GM23338 (cell line): ENCODE data around the gene PRM1. TPM values are rescaled to one million over a fixed set of nuclear protein-coding genes. Genes with fewer than 3 reads are reported as not detected.

Experiments used
- ATAC-seq: fragments of 200-7000 bp; cut with Tn5 transposase; 3 replicates; pipeline ENCODE4 v1.9.1; 2020
- DNase-seq: peaks from one replicate; pipeline ENCODE4 v3.0.0-alpha.2; 2015; ENCODE audit warnings: low spot score
- H2AFZ ChIP-seq: fragments of 200-600 bp; sonication (generic); 2 replicates; pipeline ENCODE4 v1.8.0; 2016; ENCODE audit warnings: antibody characterized with exemption, mild to moderate bottlenecking, moderate library complexity
- H3F3A ChIP-seq: fragments of 200-600 bp; sonication (generic); replicated peaks from 2 replicates; pipeline ENCODE4 v1.8.0; 2017; ENCODE audit warnings: antibody characterized with exemption, mixed run types, low read depth
- H3K27ac ChIP-seq: fragments of 200-600 bp; sonication (generic); 2 replicates; pipeline ENCODE4 v1.6.1; 2016; ENCODE audit warnings: low read depth
- H3K27me3 ChIP-seq: fragments of 200-600 bp; sonication (generic); 2 replicates; pipeline ENCODE4 v1.8.0; 2016; ENCODE audit warnings: mild to moderate bottlenecking, mixed run types, moderate library complexity; ENCODE audit not compliant: insufficient read depth
- H3K36me3 ChIP-seq: fragments of 200-600 bp; sonication (generic); 2 replicates; pipeline ENCODE4 v1.8.0; 2016; ENCODE audit warnings: mild to moderate bottlenecking; ENCODE audit not compliant: insufficient read depth
- H3K4me1 ChIP-seq: fragments of 200-600 bp; sonication (generic); 2 replicates; pipeline ENCODE4 v1.8.0; 2016; ENCODE audit warnings: mild to moderate bottlenecking, moderate library complexity; ENCODE audit not compliant: insufficient read depth
- H3K4me2 ChIP-seq: fragments of 200-600 bp; sonication (generic); 2 replicates; pipeline ENCODE4 v1.7.1; 2017; ENCODE audit warnings: mixed run types
- H3K4me3 ChIP-seq: fragments of 200-600 bp; sonication (generic); 2 replicates; pipeline ENCODE4 v1.6.1; 2016; ENCODE audit warnings: mixed run types
- H3K79me2 ChIP-seq: fragments of 200-600 bp; sonication (generic); replicated peaks from 2 replicates; pipeline ENCODE4 v1.8.0; 2017; ENCODE audit warnings: mild to moderate bottlenecking; ENCODE audit not compliant: insufficient read depth
- H3K9me2 ChIP-seq: fragments of 200-600 bp; sonication (generic); 2 replicates; pipeline ENCODE4 v1.8.0; 2017; ENCODE audit not compliant: insufficient read depth
- H4K20me1 ChIP-seq: fragments of 200-600 bp; sonication (generic); replicated peaks from 2 replicates; pipeline ENCODE4 v1.8.0; 2017; ENCODE audit warnings: mild to moderate bottlenecking; ENCODE audit not compliant: insufficient read depth
- H3K27ac Mint-ChIP-seq: 2 replicates; pipeline ENCODE4 v1.8.0; 2020; ENCODE audit warnings: inconsistent platforms, mild to moderate bottlenecking, moderate library complexity, mixed read lengths
- H3K27me3 Mint-ChIP-seq: 3 replicates; pipeline ENCODE4 v1.8.0; 2022; ENCODE audit warnings: low read depth, mild to moderate bottlenecking, moderate library complexity, mixed read lengths, inconsistent platforms; ENCODE audit not compliant: insufficient read depth, poor library complexity
- H3K36me3 Mint-ChIP-seq: 3 replicates; pipeline ENCODE4 v1.8.0; 2021; ENCODE audit warnings: low read depth, mild to moderate bottlenecking, inconsistent platforms, moderate library complexity, mixed read lengths
- H3K4me1 Mint-ChIP-seq: 3 replicates; pipeline ENCODE4 v1.8.0; 2020; ENCODE audit warnings: mild to moderate bottlenecking, inconsistent platforms, mixed read lengths
- H3K4me3 Mint-ChIP-seq: 3 replicates; pipeline ENCODE4 v1.8.0; 2021; ENCODE audit warnings: moderate library complexity, mild to moderate bottlenecking, inconsistent platforms, mixed read lengths
- H3K9me3 Mint-ChIP-seq: 3 replicates; pipeline ENCODE4 v1.8.0; 2020; ENCODE audit warnings: moderate library complexity, mild to moderate bottlenecking, inconsistent platforms, mixed read lengths
- CREB1 ChIP-seq: fragments of 250-450 bp; sonication (Bioruptor Pico); IDR thresholded peaks from 2 replicates; pipeline ENCODE4 v1.5.0; 2020; ENCODE audit warnings: low read depth, mild to moderate bottlenecking, moderate library complexity
- JUNB ChIP-seq: IDR thresholded peaks from one replicate; pipeline ENCODE4 v1.6.1; 2016; ENCODE audit warnings: antibody characterized with exemption; ENCODE audit not compliant: unreplicated experiment
- NANOG ChIP-seq: IDR thresholded peaks from 2 replicates; pipeline ENCODE4 v1.6.1; 2016; ENCODE audit warnings: antibody characterized with exemption, borderline replicate concordance
- POLR2AphosphoS5 ChIP-seq: IDR thresholded peaks from 2 replicates; pipeline ENCODE4 v1.6.1; 2016; ENCODE audit warnings: antibody characterized with exemption, low read depth
- ZNF114 ChIP-seq: fragments of 250-450 bp; sonication (Bioruptor Pico); IDR thresholded peaks from 2 replicates; pipeline ENCODE4 v1.5.0; 2020; ENCODE audit warnings: mild to moderate bottlenecking, moderate library complexity
- polyA plus RNA-seq: library from polyadenylated mRNA; unstranded; fragments of >200 nt; fragmentation: Nextera tagmentation; extraction: Ambion mirVana; gene quantifications from 2 replicates; pipeline ENCODE4 v1.2.1, GENCODE V29; 2016
- total RNA-seq: library from RNA; depleted of rRNA; stranded (reverse); fragments of >200 nt; shearing (Covaris generic); gene quantifications from 2 replicates; pipeline ENCODE4 v1.2.3, GENCODE V29; 2014
- TF ChIP-seq, protein P1 (sequence below): fragments of 250-450 bp; sonication (Bioruptor Pico); IDR thresholded peaks from 2 replicates; pipeline ENCODE4 v1.5.0; 2020; ENCODE audit warnings: mild to moderate bottlenecking, moderate library complexity
- TF ChIP-seq, protein P2 (sequence below), 2 experiments: fragments of 200-600 bp in 1 of 2; sonication (generic) in 1 of 2; conservative IDR thresholded peaks; 2 replicates each; pipeline versions ENCODE4 v1.5.1 to v1.6.1; 2016 to 2017; ENCODE audit warnings: antibody characterized with exemption in 2 of 2, low read depth in 2 of 2, mild to moderate bottlenecking in 2 of 2, moderate library complexity in 1 of 2

Gene PRM1
- total and polyA plus RNA-seq, 2 experiments from 2014 or later = 1.2 TPM; not detected in 1

DNA sequence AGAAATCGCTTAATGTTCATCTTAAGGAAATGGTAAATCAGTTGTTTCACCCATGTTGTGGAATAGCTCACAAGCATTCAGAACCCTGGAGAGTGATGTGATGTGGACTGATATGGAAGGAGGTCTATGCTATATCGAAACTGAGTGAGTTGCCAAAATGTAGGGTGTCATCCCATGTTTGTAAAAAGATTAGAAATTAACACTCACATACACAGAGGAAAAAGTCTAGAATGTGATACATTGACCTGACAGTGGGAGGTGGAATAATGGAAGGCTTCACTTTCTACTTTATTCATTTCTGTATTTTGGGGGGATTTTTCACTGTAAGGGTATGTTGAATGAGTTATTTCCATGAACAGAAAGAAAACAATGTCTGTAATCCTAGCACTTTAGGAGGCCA lies 4.7 kb upstream of the PRM1 start:
- Mint-ChIP-seq H3K4me3 (no peak overlapping the region), H3K27ac (no peak overlapping the region)

More for the DNA sequence above, 4.7 kb upstream of the PRM1 start:
- Histone ChIP-seq H3K36me3 (no peaks in the 10 kb centered on the region), H3K4me1 (peaks cover 4% of the 10 kb centered on the region; the same call in 1 of the 2 replicates), H3K27me3 (no peaks in the 10 kb centered on the region), H3F3A (0 out of 2 replicates have a peak, but pooled peaks cover 4% of the 10 kb centered on the region), H3K79me2 (no peaks in the 10 kb centered on the region), H3K4me3 (no peak overlapping the region), H3K27ac (no peak overlapping the region), H4K20me1 (no peaks in the 10 kb centered on the region), H3K9me2 (no peaks in the 10 kb centered on the region), H3K4me2 (no peak overlapping the region), H2AFZ (no peak overlapping the region)
- ATAC-seq (no peak), DNase-seq (no peak)
- Mint-ChIP-seq H3K9me3 (no peaks in the 10 kb centered on the region), H3K27me3 (peaks cover 8% of the 10 kb centered on the region), H3K36me3 (no peaks in the 10 kb centered on the region), H3K4me1 (peaks cover 10% of the 10 kb centered on the region)
- TF ChIP-seq JUNB (no peak), POLR2AphosphoS5 (no peak), NANOG (no peak), CREB1 (no peak), ZNF114 (no peak)
- TF ChIP-seq, protein P1, sequence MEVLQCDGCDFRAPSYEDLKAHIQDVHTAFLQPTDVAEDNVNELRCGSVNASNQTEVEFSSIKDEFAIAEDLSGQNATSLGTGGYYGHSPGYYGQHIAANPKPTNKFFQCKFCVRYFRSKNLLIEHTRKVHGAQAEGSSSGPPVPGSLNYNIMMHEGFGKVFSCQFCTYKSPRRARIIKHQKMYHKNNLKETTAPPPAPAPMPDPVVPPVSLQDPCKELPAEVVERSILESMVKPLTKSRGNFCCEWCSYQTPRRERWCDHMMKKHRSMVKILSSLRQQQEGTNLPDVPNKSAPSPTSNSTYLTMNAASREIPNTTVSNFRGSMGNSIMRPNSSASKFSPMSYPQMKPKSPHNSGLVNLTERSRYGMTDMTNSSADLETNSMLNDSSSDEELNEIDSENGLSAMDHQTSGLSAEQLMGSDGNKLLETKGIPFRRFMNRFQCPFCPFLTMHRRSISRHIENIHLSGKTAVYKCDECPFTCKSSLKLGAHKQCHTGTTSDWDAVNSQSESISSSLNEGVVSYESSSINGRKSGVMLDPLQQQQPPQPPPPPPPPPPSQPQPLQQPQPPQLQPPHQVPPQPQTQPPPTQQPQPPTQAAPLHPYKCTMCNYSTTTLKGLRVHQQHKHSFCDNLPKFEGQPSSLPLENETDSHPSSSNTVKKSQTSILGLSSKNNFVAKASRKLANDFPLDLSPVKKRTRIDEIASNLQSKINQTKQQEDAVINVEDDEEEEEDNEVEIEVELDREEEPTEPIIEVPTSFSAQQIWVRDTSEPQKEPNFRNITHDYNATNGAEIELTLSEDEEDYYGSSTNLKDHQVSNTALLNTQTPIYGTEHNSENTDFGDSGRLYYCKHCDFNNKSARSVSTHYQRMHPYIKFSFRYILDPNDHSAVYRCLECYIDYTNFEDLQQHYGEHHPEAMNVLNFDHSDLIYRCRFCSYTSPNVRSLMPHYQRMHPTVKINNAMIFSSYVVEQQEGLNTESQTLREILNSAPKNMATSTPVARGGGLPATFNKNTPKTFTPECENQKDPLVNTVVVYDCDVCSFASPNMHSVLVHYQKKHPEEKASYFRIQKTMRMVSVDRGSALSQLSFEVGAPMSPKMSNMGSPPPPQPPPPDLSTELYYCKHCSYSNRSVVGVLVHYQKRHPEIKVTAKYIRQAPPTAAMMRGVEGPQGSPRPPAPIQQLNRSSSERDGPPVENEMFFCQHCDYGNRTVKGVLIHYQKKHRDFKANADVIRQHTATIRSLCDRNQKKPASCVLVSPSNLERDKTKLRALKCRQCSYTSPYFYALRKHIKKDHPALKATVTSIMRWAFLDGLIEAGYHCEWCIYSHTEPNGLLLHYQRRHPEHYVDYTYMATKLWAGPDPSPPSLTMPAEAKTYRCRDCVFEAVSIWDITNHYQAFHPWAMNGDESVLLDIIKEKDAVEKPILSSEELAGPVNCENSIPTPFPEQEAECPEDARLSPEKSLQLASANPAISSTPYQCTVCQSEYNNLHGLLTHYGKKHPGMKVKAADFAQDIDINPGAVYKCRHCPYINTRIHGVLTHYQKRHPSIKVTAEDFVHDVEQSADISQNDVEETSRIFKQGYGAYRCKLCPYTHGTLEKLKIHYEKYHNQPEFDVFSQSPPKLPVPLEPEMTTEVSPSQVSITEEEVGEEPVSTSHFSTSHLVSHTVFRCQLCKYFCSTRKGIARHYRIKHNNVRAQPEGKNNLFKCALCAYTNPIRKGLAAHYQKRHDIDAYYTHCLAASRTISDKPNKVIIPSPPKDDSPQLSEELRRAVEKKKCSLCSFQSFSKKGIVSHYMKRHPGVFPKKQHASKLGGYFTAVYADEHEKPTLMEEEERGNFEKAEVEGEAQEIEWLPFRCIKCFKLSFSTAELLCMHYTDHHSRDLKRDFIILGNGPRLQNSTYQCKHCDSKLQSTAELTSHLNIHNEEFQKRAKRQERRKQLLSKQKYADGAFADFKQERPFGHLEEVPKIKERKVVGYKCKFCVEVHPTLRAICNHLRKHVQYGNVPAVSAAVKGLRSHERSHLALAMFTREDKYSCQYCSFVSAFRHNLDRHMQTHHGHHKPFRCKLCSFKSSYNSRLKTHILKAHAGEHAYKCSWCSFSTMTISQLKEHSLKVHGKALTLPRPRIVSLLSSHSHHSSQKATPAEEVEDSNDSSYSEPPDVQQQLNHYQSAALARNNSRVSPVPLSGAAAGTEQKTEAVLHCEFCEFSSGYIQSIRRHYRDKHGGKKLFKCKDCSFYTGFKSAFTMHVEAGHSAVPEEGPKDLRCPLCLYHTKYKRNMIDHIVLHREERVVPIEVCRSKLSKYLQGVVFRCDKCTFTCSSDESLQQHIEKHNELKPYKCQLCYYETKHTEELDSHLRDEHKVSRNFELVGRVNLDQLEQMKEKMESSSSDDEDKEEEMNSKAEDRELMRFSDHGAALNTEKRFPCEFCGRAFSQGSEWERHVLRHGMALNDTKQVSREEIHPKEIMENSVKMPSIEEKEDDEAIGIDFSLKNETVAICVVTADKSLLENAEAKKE (CRISPR knock-in tag) = no peak
- TF ChIP-seq, protein P2, sequence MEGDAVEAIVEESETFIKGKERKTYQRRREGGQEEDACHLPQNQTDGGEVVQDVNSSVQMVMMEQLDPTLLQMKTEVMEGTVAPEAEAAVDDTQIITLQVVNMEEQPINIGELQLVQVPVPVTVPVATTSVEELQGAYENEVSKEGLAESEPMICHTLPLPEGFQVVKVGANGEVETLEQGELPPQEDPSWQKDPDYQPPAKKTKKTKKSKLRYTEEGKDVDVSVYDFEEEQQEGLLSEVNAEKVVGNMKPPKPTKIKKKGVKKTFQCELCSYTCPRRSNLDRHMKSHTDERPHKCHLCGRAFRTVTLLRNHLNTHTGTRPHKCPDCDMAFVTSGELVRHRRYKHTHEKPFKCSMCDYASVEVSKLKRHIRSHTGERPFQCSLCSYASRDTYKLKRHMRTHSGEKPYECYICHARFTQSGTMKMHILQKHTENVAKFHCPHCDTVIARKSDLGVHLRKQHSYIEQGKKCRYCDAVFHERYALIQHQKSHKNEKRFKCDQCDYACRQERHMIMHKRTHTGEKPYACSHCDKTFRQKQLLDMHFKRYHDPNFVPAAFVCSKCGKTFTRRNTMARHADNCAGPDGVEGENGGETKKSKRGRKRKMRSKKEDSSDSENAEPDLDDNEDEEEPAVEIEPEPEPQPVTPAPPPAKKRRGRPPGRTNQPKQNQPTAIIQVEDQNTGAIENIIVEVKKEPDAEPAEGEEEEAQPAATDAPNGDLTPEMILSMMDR (conservative IDR thresholded peaks at IDR 0.05; ENCODE audit: low read depth in 2 of 2) = no peak
